Left lung (tissue), 10 donors: ENCODE data around the gene CYBA. TPM values are rescaled to one million over a fixed set of nuclear protein-coding genes. Genes with fewer than 3 reads are reported as not detected.
"Not testable (repeated sequence)": the region's sequence is repeated elsewhere in the genome, so short reads cannot be mapped to it uniquely, and the experiment has no call there.

Source experiments
- ATAC-seq: fragments of 200-7000 bp; cut with Tn5 transposase; one replicate; pipeline ENCODE4 v1.9.1; 2020; ENCODE audit warnings: moderate library complexity
- DNase-seq, 4 donors: peaks; one replicate each; pipeline ENCODE4 v3.0.0-alpha.2; 2013 to 2020
- H3K27ac ChIP-seq, 2 donors: fragments of 200-600 bp; sonication (generic) in 1 of 2; one replicate each; pipeline versions ENCODE4 v1.5.0 to v1.8.0; 2020 to 2021
- H3K27me3 ChIP-seq, 2 donors: fragments of 200-600 bp; sonication (generic) in 1 of 2; one replicate each; pipeline versions ENCODE4 v1.5.0 to v1.8.0; 2020 to 2021
- H3K36me3 ChIP-seq, 2 donors: fragments of 200-600 bp; sonication (generic) in 1 of 2; one replicate each; pipeline versions ENCODE4 v1.5.0 to v1.8.0; 2020 to 2021
- H3K4me1 ChIP-seq, 2 donors: fragments of 200-600 bp; one replicate each; pipeline ENCODE4 v1.8.0; 2021
- H3K4me3 ChIP-seq, 2 donors: fragments of 200-600 bp; sonication (generic) in 1 of 2; one replicate each; pipeline versions ENCODE4 v1.5.0 to v1.8.0; 2020 to 2021; ENCODE audit warnings: mild to moderate bottlenecking in 1 of 2
- H3K9me3 ChIP-seq, 2 donors: fragments of 200-600 bp; sonication (generic) in 1 of 2; one replicate each; pipeline versions ENCODE4 v1.5.0 to v1.8.0; 2020 to 2021
- intact Hi-C, 2 donors: fragments of 100-400 bp; cut with DNase I; formaldehyde crosslinking; loops; one replicate each; pipeline versions ENCODE4 v1.11.2 to v1.14.2; 2022
- polyA plus RNA-seq, 6 donors: library from polyadenylated mRNA; unstranded; fragments of 120-200 nt; gene quantifications; one replicate each; pipeline ENCODE4 v1.2.1, GENCODE V29; 2013; ENCODE audit not compliant: insufficient read length in 6 of 6
- total RNA-seq, 2 donors: library from RNA; stranded (reverse); fragmentation: NEBNext Ultra II Directional; extraction: Animal tissue kit (Norgen Biotek cat#: 25700); gene quantifications; one replicate each; pipeline ENCODE4 v1.2.1, GENCODE V29; 2021
- TF ChIP-seq, protein P1 (sequence below), 2 donors: fragments of 200-600 bp; sonication (generic) in 1 of 2; IDR thresholded peaks; one replicate each; pipeline versions ENCODE4 v1.5.0 to v1.8.0; 2021; ENCODE audit warnings: antibody characterized with exemption in 2 of 2
- donor health status: DM: no; HTN: yes; CAD: no.
- donor health status: DM: no; HTN: no; CAD: no.

CYBA gene
- total and polyA plus RNA-seq, 8 donors, result 48.8 to 396 (median 77.3) TPM

DNA sequence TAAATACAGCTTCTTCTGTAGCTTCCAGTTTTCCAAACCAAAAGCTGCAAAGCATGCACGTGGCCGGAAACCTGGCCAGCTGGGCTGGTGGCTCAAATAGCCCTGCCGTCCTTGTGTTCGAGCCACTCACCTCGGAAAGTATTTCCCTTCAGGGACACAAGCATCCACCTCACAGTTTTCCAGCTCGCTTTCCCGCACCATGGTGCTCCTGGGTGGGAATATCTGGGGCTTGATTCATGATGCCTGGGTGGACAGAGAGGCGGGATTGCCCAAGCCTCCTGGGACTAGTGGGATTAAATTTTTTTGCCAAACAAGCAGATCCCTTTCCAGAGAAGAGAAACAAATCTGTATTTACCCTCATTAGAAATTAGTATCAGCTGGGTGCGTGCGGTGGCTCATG, 19.1 kb upstream of the CYBA start:
- intact Hi-C loops, result no loop called here
- ATAC-seq (no peak), DNase-seq (no peak)
- Histone ChIP-seq H3K4me3 (no peak overlapping the region), H3K36me3 (peaks cover 0 to 19% of the 10 kb centered on the region in 2 donors), H3K27me3 (no peaks in the 10 kb centered on the region), H3K4me1 (peaks cover 0 to 5% of the 10 kb centered on the region in 2 donors), H3K27ac (no peak overlapping the region), H3K9me3 (no peaks in the 10 kb centered on the region)
- TF ChIP-seq, protein P1, sequence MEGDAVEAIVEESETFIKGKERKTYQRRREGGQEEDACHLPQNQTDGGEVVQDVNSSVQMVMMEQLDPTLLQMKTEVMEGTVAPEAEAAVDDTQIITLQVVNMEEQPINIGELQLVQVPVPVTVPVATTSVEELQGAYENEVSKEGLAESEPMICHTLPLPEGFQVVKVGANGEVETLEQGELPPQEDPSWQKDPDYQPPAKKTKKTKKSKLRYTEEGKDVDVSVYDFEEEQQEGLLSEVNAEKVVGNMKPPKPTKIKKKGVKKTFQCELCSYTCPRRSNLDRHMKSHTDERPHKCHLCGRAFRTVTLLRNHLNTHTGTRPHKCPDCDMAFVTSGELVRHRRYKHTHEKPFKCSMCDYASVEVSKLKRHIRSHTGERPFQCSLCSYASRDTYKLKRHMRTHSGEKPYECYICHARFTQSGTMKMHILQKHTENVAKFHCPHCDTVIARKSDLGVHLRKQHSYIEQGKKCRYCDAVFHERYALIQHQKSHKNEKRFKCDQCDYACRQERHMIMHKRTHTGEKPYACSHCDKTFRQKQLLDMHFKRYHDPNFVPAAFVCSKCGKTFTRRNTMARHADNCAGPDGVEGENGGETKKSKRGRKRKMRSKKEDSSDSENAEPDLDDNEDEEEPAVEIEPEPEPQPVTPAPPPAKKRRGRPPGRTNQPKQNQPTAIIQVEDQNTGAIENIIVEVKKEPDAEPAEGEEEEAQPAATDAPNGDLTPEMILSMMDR (IDR thresholded peaks at IDR 0.05), result no peak

DNA sequence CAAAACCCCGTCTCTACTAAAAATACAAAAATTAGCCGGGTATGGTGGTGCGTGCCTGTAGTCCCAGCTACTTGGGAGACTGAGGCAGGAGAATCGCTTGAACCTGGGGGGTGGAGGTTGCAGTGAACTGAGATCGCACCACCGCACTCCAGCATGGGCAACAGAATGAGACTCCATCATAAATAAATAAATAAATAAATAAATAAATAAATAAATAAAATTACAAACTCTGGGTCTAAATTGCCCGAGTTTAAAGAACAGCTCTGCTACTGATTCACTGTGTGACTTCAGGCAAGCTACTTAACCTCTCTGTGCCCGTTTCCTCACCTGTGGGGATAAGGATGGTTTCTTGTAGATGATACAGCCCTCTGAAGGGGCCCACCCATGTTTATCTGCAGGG, 18.6 kb upstream of the CYBA start:
- DNase-seq, H3K27ac ChIP-seq, H3K27me3 ChIP-seq, ATAC-seq, H3K4me3 ChIP-seq, intact Hi-C loops, H3K9me3 ChIP-seq: not testable (repeated sequence)
- Histone ChIP-seq H3K4me1 (peaks cover 0 to 10% of the 10 kb centered on the region in 2 donors), H3K36me3 (peaks cover 0 to 17% of the 10 kb centered on the region in 2 donors)

DNA sequence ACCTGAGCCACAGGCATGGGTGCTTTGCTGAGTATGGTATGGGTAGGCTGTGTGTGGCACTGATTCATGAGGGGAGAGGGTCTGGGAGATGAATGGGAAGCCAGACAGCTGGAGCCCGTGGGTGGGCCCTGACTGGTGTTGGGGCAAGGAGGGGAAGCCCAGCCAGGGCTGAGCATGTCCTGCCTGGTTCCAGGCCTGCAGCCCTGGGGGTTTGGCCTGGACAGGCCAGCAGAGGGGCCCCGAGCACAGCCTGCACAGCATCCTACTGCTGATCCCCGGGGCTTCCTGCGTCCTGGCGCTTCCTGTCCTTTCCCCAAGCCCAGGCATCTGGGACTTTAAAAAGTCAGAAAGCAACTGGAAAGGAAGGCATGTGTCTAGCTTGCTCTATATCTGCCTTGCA, 16.6 kb upstream of the CYBA start:
- no peak overlapping the region for H3K4me3 ChIP-seq
- DNase-seq (no peak), ATAC-seq (no peak)
- intact Hi-C loops, result no loop called here
- TF ChIP-seq, protein P1 (IDR thresholded peaks at IDR 0.05), result no peak
- peaks cover 0 to 18% of the 10 kb centered on the region in 2 donors for H3K4me1 ChIP-seq
- no peaks in the 10 kb centered on the region for H3K9me3 ChIP-seq
- no peaks in the 10 kb centered on the region for H3K27me3 ChIP-seq
- H3K36me3 ChIP-seq, result peaks cover 0 to 4% of the 10 kb centered on the region in 2 donors
- H3K27ac ChIP-seq, result no peak overlapping the region

DNA sequence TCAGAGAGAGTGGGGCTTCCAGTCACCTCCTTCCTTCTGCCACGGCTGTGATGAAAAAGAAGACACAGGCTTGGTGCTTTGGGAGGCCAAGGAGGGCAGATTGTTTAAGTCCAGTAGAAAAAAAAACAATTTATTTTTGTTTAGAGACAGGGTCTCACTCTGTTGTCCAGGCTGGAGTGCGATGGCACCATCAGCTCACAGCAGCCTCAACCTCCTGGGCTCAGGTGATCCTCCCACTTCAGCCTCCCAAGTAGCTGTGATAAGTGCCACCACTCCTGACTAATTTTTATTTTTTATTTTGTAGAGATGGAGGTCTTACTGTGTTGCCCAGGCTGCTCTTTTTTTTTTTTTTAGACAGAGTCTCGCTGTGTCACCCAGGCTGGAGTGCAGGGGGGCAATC, 14.7 kb upstream of the CYBA start:
- H3K4me1 ChIP-seq, result peaks cover 0 to 35% of the 10 kb centered on the region in 2 donors
- H3K27me3 ChIP-seq, result no peaks in the 10 kb centered on the region
- no peaks in the 10 kb centered on the region for H3K9me3 ChIP-seq
- no peak overlapping the region for H3K27ac ChIP-seq
- TF ChIP-seq, protein P1 (IDR thresholded peaks at IDR 0.05), result no peak
- H3K36me3 ChIP-seq, result no peaks in the 10 kb centered on the region
- intact Hi-C loops, result no loop called here
- no peak for ATAC-seq
- H3K4me3 ChIP-seq, result no peak overlapping the region
- no peak for DNase-seq

DNA sequence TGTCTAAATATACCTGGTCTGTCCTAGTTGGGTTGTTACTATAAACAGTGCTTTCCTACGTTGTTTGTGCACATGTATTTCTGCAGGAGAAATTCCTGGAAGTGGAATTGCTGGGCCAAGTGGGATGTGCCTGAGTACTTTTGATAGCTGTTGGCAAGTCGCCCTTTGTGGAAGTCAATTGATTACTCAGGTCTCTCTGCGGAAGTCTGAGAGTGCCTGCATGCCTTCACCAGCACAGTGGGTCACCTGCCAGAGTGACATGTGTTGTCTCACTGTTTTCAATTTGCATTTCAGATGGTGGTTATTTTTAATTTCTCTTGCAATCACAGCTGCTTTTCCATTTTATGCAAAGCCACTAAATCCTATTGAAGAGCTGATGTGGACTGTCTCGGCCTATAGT, 14.3 kb upstream of the CYBA start:
- no peak overlapping the region for H3K27ac ChIP-seq
- no peaks in the 10 kb centered on the region for H3K36me3 ChIP-seq
- H3K4me1 ChIP-seq, result peaks cover 0 to 35% of the 10 kb centered on the region in 2 donors
- H3K9me3 ChIP-seq, result no peaks in the 10 kb centered on the region
- ATAC-seq (no peak), DNase-seq (no peak)
- H3K27me3 ChIP-seq, result no peaks in the 10 kb centered on the region
- H3K4me3 ChIP-seq, result no peak overlapping the region
- TF ChIP-seq, protein P1 (IDR thresholded peaks at IDR 0.05), result no peak
- intact Hi-C loops, result no loop called here
